Adipocyte (in vitro differentiated cells): ENCODE results near the gene GP1BB.

Source experiments
- DNase-seq: peaks from one replicate; pipeline ENCODE4 v3.0.0-alpha.2; 2015; ENCODE audit warnings: low read depth
- H3K27me3 ChIP-seq: replicated peaks from 2 replicates; pipeline ENCODE4 v1.7.0; 2013; ENCODE audit warnings: mild to moderate bottlenecking, low read length, moderate library complexity; ENCODE audit not compliant: control insufficient read depth, insufficient read depth
- H3K36me3 ChIP-seq: 2 replicates; pipeline ENCODE4 v1.7.0; 2013; ENCODE audit warnings: low read length, mild to moderate bottlenecking, moderate library complexity; ENCODE audit not compliant: control insufficient read depth, insufficient read depth, severe bottlenecking
- H3K4me1 ChIP-seq: 2 replicates; pipeline ENCODE4 v1.7.0; 2013; ENCODE audit warnings: mild to moderate bottlenecking, low read length, moderate library complexity; ENCODE audit not compliant: control insufficient read depth, insufficient read depth
- H3K4me3 ChIP-seq: 2 replicates; pipeline ENCODE4 v1.7.0; 2013; ENCODE audit warnings: mild to moderate bottlenecking, low read length, moderate library complexity
- H3K9ac ChIP-seq: 2 replicates; pipeline ENCODE4 v1.7.0; 2013; ENCODE audit warnings: mild to moderate bottlenecking, low read length, moderate library complexity
- H3K9me3 ChIP-seq: 2 replicates; pipeline ENCODE4 v1.7.0; 2013; ENCODE audit warnings: mild to moderate bottlenecking, low read length, moderate library complexity; ENCODE audit not compliant: control insufficient read depth

The GP1BB gene

DNA sequence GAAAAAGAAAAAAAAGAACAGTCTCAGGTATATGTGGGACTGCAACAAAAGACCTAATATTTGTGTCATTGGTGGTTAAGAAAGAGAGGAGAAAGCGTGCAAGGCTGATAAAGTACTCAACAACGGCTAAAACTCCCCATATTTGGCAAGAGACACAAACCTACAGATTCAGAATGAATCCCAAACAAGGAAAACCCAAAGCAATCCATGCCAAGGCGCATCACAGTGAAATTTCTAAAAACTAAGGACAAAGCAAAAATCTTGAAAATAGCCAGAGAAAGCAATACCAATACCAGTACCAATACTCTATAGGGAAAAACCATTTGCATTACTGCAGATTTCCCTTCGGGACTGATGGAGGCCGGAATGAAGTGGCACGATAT is 41.5 kb upstream of the GP1BB start:
- Histone ChIP-seq H3K36me3 (no peaks in the 10 kb centered on the region), H3K9ac (no peak overlapping the region), H3K27me3 (peaks cover 49% of the 10 kb centered on the region), H3K4me3 (no peak overlapping the region), H3K4me1 (no peaks in the 10 kb centered on the region), H3K9me3 (peaks cover 14% of the 10 kb centered on the region)
- DNase-seq = no peak

DNA sequence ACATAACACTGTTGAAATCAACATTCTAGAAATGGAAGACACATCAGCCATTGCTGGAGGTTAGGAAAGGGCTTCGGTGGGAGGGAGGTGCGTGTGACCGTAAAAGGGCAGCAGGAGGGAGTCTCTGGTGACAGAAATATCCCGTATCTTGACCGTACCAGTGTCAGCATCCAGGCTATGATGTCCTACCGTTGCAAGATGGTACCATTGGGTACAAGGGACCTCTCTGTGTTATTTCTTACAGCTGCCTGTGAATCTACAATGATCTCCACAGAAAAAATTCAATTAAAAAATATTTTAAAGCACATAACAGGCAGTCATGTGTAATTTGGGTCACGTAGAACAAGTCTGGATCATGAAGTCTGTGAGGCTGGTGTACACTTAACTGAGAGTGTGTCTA is 36.4 kb upstream of the GP1BB start:
- DNase-seq = no peak
- H3K9me3 ChIP-seq = peaks cover 8% of the 10 kb centered on the region
- H3K27me3 ChIP-seq = peaks cover 62% of the 10 kb centered on the region
- H3K36me3 ChIP-seq = no peaks in the 10 kb centered on the region
- H3K9ac ChIP-seq = no peak overlapping the region
- no peak overlapping the region for H3K4me3 ChIP-seq
- H3K4me1 ChIP-seq = peaks cover 10% of the 10 kb centered on the region

DNA sequence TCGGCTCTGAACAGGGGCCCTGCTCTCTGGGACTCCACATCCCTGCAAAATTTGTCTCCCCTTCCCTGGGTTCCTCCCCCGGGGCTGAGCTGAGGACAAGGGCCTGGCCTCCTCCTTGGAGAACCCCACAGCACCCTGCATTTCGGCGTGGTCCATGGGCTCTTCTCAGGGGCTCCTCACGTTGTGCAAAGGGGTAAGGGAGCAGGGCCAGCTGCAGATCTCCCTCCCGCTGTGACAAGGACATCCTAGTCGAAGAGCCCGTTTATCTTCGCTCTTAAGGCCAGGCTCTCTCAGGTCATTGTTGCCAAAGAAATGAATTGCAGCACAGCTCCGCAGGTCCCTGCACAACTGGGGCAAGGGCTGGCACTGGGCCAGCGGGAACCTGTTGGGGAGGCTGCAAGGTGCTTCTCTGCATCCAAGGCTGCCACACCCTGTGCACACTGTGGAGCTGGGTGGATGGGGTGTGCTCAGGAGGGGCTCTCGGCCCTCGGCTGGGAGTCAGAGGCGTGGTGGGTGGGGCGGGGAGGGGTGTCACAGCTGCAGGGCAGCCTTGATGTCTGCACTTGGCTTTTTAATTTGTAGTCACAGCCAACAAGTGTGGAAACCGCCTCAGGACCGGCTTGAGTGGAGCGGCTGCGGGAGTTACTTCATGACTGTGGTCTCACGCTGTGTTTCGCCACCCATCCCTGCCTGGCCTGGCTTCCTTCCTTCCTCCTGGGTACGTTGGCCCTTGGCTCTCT is 35.6 kb upstream of the GP1BB start:
- DNase-seq = no peak
- Histone ChIP-seq H3K4me1 (peaks cover 12% of the 10 kb centered on the region), H3K4me3 (no peak overlapping the region), H3K9me3 (peaks cover 6% of the 10 kb centered on the region), H3K9ac (no peak overlapping the region), H3K36me3 (no peaks in the 10 kb centered on the region), H3K27me3 (peaks cover 54% of the 10 kb centered on the region)

DNA sequence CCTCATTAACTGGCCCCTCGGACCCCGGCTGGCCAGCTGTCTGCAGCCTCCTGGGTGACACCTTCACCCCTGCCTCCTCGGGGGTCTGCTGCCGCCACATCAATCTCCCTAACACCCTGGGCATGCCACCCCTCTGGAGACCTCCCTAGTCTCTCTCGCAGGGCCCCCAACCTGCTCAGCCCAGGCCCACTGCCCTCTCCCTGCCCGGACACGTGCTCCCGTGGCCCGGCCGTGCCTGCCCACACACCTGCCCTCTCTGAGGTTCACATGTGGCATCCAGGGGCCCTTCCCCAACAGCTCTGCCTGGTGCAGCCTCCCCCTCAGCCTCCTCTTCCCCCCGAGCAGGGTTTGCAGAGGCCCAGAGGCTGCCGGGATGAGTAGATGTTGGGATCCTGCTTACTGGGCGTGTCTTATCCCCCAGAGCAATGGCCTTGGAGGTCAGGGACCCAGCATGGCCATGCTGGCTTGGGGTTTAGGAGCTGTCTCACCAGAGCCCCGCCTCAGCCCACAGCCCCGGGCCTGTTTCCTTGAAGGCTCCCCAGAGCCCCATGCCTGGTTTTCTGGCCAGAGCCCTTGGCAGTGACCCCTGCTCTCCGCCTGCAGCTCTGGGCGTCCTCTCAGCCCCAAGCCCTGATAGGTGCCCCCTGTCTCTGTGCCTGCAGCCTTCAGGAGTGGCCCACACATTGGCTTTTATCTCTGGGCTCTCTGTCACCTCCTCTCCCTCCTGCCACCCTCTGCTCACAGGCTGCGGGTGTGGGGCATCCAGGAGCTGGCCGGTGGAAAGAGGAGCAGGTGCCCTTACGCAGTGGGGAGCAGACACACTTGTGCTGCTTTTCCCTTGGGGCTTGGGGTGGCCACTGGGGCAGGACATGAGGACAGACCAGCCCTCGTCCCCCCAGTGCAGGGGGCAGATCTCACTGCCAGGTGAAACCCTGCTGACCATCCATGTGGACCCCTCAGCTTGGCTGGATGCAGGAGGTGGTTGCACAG is 34.7 kb upstream of the GP1BB start:
- peaks cover 12% of the 10 kb centered on the region for H3K4me1 ChIP-seq
- no peak for DNase-seq
- H3K9me3 ChIP-seq = peaks cover 4% of the 10 kb centered on the region
- peaks cover 46% of the 10 kb centered on the region for H3K27me3 ChIP-seq
- no peak overlapping the region for H3K9ac ChIP-seq
- H3K4me3 ChIP-seq = no peak overlapping the region
- no peaks in the 10 kb centered on the region for H3K36me3 ChIP-seq

DNA sequence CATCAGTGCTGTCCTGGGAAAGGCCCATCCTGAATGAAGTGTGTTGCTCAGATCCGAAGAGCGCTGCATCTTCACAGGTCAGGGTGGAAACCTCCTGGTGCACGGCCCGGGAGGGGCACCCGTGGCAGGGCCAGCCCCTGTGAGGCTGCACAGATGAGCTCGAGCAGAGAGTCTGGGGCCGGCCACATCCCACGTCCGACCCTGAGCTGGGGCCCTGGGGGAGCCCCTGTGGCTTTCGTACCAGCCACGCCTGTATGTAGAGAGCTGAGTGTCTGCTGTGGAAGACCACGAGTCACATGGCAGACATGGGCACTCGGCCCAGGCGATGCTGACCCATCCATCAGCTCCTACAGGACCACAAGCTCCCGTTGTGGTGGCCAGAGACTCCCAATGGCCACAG is 33.9 kb upstream of the GP1BB start:
- H3K4me3 ChIP-seq = no peak overlapping the region
- DNase-seq = no peak
- H3K4me1 ChIP-seq = peaks cover 12% of the 10 kb centered on the region
- peaks cover 41% of the 10 kb centered on the region for H3K27me3 ChIP-seq
- no peaks in the 10 kb centered on the region for H3K36me3 ChIP-seq
- no peaks in the 10 kb centered on the region for H3K9me3 ChIP-seq
- no peak overlapping the region for H3K9ac ChIP-seq

DNA sequence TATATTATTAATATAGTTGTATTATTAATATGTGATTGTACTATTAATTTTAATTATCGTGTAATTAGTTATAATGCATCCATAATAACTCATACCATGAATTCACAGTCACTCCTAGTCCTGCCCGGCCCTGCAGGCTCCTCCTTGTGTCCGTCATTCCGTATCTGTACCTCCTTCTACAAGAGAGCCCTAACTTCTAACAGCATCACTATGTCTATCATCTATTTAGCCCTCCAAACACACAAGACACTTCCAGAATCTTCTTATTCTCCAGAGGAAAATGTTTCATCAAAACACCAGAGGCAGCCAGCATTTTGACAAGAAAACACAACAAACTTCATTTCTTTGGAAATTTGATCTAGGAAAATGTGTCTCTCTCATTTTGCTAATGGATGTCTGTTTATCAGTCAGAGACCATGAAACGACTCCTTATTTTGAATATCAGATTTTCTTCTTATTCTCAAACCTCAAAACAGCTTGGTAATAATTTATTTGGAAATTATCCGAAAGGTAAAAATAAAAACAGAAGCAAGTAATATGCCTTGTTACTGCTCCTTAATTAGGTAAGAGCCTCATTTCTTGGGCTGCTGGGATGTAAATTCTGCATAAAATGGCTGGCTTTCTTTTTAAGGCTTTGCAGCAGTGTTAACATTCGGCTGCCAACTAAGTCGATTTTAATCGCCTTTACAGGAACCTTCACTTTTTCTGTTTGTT is 32.2 kb upstream of the GP1BB start:
- Histone ChIP-seq H3K4me1 (peaks cover 12% of the 10 kb centered on the region), H3K4me3 (peak overlapping the region; percentile 68), H3K9ac (peak overlapping the region; percentile 24), H3K9me3 (no peaks in the 10 kb centered on the region), H3K27me3 (peaks cover 41% of the 10 kb centered on the region), H3K36me3 (no peaks in the 10 kb centered on the region)
- DNase-seq = no peak

DNA sequence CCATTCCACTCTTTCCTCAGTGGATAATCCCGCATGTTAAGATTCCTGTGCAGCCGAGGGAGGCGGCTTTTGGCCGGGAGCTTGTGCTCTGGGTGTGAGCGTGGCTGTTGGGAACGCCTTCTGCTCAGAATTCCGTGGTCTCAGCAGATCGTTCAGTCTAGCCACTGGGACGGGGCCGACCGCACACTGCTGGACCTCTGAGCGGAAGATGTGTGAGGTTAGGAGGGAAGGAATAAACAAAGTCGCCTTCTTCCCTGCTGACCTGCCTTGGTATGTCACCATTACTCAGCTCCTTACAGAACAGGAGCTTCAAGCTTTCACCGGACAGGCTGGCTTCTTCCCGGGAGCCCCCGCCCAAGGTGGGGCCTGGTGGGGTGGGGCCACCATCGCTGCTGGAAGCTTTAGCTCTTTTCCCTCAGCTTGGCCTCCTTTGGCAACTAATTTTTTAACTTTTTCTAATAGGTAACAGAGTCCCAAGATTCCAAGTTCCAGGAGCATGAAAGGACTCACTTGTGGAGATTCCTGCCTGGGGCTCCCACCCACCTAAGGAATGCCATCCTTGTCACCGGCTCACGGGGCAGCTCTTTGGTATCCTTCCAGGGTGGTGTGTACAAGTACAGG is 31.5 kb upstream of the GP1BB start:
- Histone ChIP-seq H3K4me3 (peak overlapping the region; percentile 68), H3K4me1 (peaks cover 12% of the 10 kb centered on the region), H3K9ac (peak overlapping the region; percentile 24), H3K9me3 (no peaks in the 10 kb centered on the region), H3K36me3 (no peaks in the 10 kb centered on the region), H3K27me3 (peaks cover 40% of the 10 kb centered on the region)
- peak; percentile 61 for DNase-seq

DNA sequence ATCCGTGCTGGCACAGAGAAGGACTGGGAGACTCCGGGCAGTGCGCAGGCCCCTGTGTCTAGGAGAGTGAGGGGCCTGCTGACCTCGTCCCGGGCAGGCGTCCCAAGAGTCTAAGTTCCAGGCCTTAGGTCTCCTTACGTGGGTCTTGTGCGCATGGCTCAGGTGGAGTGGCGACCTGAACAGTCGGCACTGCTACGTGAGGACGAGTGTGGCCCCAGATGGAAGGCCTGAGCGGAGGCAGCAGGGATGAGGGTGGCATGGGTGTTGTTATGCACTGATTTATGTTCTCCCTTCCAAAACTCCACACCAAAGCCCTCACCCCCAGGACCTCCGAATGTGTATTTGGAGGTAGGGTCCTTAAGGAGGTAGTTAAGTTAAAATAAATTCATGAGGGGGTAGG is 29.8 kb upstream of the GP1BB start:
- H3K36me3 ChIP-seq = no peaks in the 10 kb centered on the region
- peaks cover 12% of the 10 kb centered on the region for H3K4me1 ChIP-seq
- H3K4me3 ChIP-seq = no peak overlapping the region
- H3K9ac ChIP-seq = no peak overlapping the region
- no peaks in the 10 kb centered on the region for H3K9me3 ChIP-seq
- no peak for DNase-seq
- peaks cover 23% of the 10 kb centered on the region for H3K27me3 ChIP-seq

DNA sequence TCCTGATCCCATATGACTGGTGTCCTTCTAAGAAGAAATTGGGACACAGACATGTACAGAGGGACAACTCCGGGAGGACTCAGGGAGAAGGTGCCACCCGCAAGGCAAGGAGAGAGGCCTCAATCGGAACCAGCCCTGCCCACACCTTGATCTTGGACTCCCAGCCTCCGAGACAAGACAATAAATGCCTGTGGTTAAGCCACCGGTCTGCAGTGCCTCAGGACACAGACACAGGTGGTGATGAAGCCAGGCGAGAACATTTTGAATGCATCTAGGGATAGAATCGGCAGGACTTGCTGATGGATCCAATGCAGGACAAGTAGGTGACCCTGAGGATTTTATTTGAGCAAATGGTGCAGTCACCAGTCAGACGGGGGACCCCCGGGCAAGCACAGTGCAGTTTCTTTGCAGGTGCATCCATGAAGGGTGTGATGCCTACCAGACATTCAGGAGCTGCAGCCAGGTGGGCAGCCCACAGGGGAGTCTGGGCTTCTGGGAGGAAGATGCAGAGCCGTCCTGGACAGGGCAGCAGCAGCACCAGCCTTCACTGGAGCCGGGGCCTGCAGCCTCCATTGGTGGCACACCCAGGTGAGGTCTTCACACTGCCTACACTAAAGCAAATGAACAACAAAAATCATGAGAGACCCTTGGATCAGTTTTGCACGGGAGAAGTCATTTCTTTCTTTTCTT is 29.2 kb upstream of the GP1BB start:
- Histone ChIP-seq H3K4me3 (no peak overlapping the region), H3K27me3 (peaks cover 18% of the 10 kb centered on the region), H3K9me3 (no peaks in the 10 kb centered on the region), H3K4me1 (peaks cover 12% of the 10 kb centered on the region), H3K36me3 (no peaks in the 10 kb centered on the region), H3K9ac (no peak overlapping the region)
- no peak for DNase-seq

GRCh38 chr22:19694696-19695095 is 28.6 kb upstream of the GP1BB start:
- Histone ChIP-seq H3K4me3 (no peak overlapping the region), H3K27me3 (peaks cover 12% of the 10 kb centered on the region), H3K4me1 (peaks cover 12% of the 10 kb centered on the region), H3K36me3 (no peaks in the 10 kb centered on the region), H3K9ac (no peak overlapping the region), H3K9me3 (no peaks in the 10 kb centered on the region)
- no peak for DNase-seq
